ENCODE data around the gene ZNRF2. TPM values are rescaled to one million over a fixed set of nuclear protein-coding genes. Genes with fewer than 3 reads are reported as not detected.

Gene ZNRF2
- total and polyA plus RNA-seq, 9 donors, result 7.2 to 12.1 (median 9.6) TPM

GRCh38 chr7:30247541-30248401, 36.6 kb upstream of the ZNRF2 start:
- DNase-seq, result no peak
- Histone ChIP-seq H3K9me3 (replicated peaks; ENCODE audit: control insufficient read depth, low read depth, low read length) (no peaks in the 10 kb centered on the region), H3K27me3 (ENCODE audit: control insufficient read depth, insufficient read depth, low read length) (no peaks in the 10 kb centered on the region), H3K27ac (ENCODE audit: low read length) (no peak overlapping the region), H3K4me3 (ENCODE audit: low read length) (no peak overlapping the region), H3K4me1 (ENCODE audit: control insufficient read depth, insufficient read depth, low read length) (peaks cover 2% of the 10 kb centered on the region), H3K36me3 (ENCODE audit: control insufficient read depth, insufficient read depth, low read length) (no peaks in the 10 kb centered on the region)
- 27% methylated on average over 2 of the region's 6 CpGs for WGBS (ENCODE audit: insufficient coverage)

- H3K9me3 ChIP-seq (replicated peaks; ENCODE audit: control insufficient read depth, low read depth, low read length), result no peaks in the 10 kb centered on the region
- H3K27ac ChIP-seq (ENCODE audit: low read length), result no peak overlapping the region
- H3K36me3 ChIP-seq (ENCODE audit: control insufficient read depth, insufficient read depth, low read length), result no peaks in the 10 kb centered on the region
- WGBS (ENCODE audit: insufficient coverage), result 69% methylated on average over 2 of the region's 2 CpGs
- DNase-seq, result no peak
- peaks cover 18% of the 10 kb centered on the region for H3K4me1 ChIP-seq (ENCODE audit: control insufficient read depth, insufficient read depth, low read length)
- no peak overlapping the region for H3K4me3 ChIP-seq (ENCODE audit: low read length)
- H3K27me3 ChIP-seq (ENCODE audit: control insufficient read depth, insufficient read depth, low read length), result no peaks in the 10 kb centered on the region
These were observed 35.1 kb upstream of the ZNRF2 start for GRCh38 chr7:30249316-30249715.

DNA sequence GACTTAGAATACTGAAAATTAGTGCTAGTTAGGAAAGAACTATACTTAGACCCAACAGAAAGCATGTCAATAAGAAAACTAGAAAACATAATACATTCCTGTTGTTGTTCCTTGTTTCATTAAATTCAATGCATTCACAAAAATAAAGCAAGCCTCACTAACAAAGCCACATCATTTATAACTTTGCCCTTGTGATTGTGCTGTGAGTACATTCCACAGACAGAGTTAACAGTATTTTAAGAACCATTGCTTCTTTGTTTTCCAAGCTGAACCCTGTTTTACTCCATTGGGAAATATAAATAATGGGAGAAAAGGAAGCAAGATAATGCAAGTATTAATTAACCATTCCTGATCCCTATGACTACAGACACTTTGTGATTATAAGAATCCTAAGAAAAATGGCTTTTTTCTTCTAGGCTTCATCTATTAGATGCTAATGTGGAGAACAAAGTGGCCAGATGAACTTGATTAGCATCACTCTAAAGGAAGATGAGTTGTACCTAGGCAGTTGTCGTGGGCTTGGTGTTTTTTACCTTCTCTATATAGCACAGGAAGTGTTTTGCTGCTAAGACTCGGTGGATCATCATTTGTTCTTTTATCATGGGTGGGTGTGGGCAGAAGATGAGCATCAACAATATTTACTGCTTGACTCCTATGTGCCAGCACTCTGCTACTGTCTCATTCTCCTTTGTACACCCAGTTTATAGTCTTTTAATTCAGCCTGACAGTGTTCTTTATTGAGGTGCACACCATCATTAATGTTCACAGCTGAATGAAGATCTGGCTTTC, 34.2 kb upstream of the ZNRF2 start:
- H3K4me1 ChIP-seq (ENCODE audit: control insufficient read depth, insufficient read depth, low read length), result peaks cover 20% of the 10 kb centered on the region
- no CpG with 5 or more reads among the region's 2 CpGs for WGBS (ENCODE audit: insufficient coverage)
- H3K4me3 ChIP-seq (ENCODE audit: low read length), result no peak overlapping the region
- no peak overlapping the region for H3K27ac ChIP-seq (ENCODE audit: low read length)
- no peak for DNase-seq
- H3K36me3 ChIP-seq (ENCODE audit: control insufficient read depth, insufficient read depth, low read length), result no peaks in the 10 kb centered on the region
- H3K27me3 ChIP-seq (ENCODE audit: control insufficient read depth, insufficient read depth, low read length), result no peaks in the 10 kb centered on the region
- no peaks in the 10 kb centered on the region for H3K9me3 ChIP-seq (replicated peaks; ENCODE audit: control insufficient read depth, low read depth, low read length)

- Histone ChIP-seq H3K9me3 (replicated peaks; ENCODE audit: control insufficient read depth, low read depth, low read length) (no peaks in the 10 kb centered on the region), H3K27ac (ENCODE audit: low read length) (no peak overlapping the region), H3K4me3 (ENCODE audit: low read length) (no peak overlapping the region), H3K27me3 (ENCODE audit: control insufficient read depth, insufficient read depth, low read length) (no peaks in the 10 kb centered on the region), H3K4me1 (ENCODE audit: control insufficient read depth, insufficient read depth, low read length) (peaks cover 20% of the 10 kb centered on the region), H3K36me3 (ENCODE audit: control insufficient read depth, insufficient read depth, low read length) (no peaks in the 10 kb centered on the region)
- 50% methylated on average over 2 of the region's 7 CpGs for WGBS (ENCODE audit: insufficient coverage)
- peak; percentile 45 for DNase-seq
These were observed 32.6 kb upstream of the ZNRF2 start for GRCh38 chr7:30251708-30252329.

DNA sequence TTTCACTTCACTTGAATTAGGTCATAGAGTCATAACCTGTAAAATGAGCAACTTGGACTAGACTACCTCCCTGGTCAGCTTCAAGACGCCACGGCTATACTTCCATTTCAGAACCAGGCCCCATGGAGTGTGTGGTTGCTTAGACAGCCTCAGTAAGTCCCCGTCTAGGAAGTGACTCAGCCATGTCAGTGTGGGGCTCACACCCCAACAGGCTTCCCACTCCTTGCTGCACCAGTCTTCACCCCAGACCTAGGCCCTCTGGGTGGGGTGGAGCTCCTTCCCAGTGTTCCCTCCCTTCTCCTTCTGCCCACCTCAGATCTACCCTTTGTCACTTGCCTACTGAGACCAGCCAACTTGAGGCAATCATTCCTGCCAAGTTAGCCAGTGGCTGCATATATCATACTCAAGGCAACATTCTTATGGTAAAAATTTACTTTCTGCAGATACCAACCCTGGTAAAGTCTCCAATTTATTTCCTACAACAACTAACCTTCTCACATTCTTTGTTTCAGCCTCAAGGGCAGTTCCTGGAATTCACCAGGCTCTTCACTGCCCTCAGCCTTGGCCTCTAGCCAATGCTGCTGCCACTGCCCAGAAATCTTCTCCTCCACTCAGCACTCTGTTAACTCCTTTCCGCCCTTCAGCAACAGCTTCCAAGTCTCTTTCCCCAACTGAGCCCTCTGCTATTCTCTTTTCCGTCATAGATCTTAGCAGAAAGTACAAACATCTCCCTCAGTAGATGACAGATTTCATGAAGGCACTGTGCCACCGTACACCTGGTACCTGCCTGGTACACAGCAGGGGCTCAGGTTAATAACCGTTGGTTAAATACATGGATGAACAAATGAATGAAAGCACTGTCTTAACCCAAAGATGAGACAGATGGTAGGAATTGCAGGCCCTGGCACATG, 31.3 kb upstream of the ZNRF2 start:
- Histone ChIP-seq H3K27ac (ENCODE audit: low read length) (peak overlapping the region; percentile 13), H3K4me1 (ENCODE audit: control insufficient read depth, insufficient read depth, low read length) (peaks cover 20% of the 10 kb centered on the region), H3K27me3 (ENCODE audit: control insufficient read depth, insufficient read depth, low read length) (no peaks in the 10 kb centered on the region), H3K9me3 (replicated peaks; ENCODE audit: control insufficient read depth, low read depth, low read length) (no peaks in the 10 kb centered on the region), H3K4me3 (ENCODE audit: low read length) (no peak overlapping the region), H3K36me3 (ENCODE audit: control insufficient read depth, insufficient read depth, low read length) (no peaks in the 10 kb centered on the region)
- 58% methylated on average over 2 of the region's 7 CpGs for WGBS (ENCODE audit: insufficient coverage)
- peak; percentile 72 for DNase-seq

GRCh38 chr7:30253796-30254165, 30.6 kb upstream of the ZNRF2 start:
- H3K27ac ChIP-seq (ENCODE audit: low read length), result no peak overlapping the region
- H3K4me1 ChIP-seq (ENCODE audit: control insufficient read depth, insufficient read depth, low read length), result peaks cover 20% of the 10 kb centered on the region
- 67% methylated on average over 2 of the region's 3 CpGs for WGBS (ENCODE audit: insufficient coverage)

DNA sequence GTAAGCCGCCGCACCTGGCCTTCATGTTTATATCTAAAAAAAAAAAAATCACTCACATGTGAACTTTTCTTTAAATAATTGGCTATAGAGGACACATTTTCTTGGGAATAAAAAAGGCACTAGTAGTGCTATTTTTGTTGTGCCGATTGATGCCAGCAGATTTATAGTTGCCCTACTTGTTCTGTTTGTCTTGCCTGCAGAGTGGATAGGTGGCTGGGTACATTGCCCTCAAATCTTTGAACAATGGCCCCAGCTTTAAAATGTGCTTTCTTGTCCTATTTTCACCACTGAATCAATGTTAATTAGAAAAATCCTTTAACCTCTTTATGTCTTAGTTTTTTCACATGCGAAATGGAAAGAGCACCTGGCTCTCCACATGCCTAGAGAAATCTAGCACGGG, 30.1 kb upstream of the ZNRF2 start:
- H3K27ac ChIP-seq (ENCODE audit: low read length), result no peak overlapping the region
- H3K4me1 ChIP-seq (ENCODE audit: control insufficient read depth, insufficient read depth, low read length), result peaks cover 20% of the 10 kb centered on the region
- no peak for DNase-seq
- 40% methylated on average over 1 of the region's 5 CpGs for WGBS (ENCODE audit: insufficient coverage)
- no peaks in the 10 kb centered on the region for H3K27me3 ChIP-seq (ENCODE audit: control insufficient read depth, insufficient read depth, low read length)
- no peaks in the 10 kb centered on the region for H3K9me3 ChIP-seq (replicated peaks; ENCODE audit: control insufficient read depth, low read depth, low read length)
- H3K4me3 ChIP-seq (ENCODE audit: low read length), result no peak overlapping the region
- H3K36me3 ChIP-seq (ENCODE audit: control insufficient read depth, insufficient read depth, low read length), result no peaks in the 10 kb centered on the region

More at GRCh38 chr7:30253796-30254165, 30.6 kb upstream of the ZNRF2 start:
- H3K36me3 ChIP-seq (ENCODE audit: control insufficient read depth, insufficient read depth, low read length), result no peaks in the 10 kb centered on the region
- DNase-seq, result no peak
- H3K4me3 ChIP-seq (ENCODE audit: low read length), result no peak overlapping the region
- no peaks in the 10 kb centered on the region for H3K9me3 ChIP-seq (replicated peaks; ENCODE audit: control insufficient read depth, low read depth, low read length)
- no peaks in the 10 kb centered on the region for H3K27me3 ChIP-seq (ENCODE audit: control insufficient read depth, insufficient read depth, low read length)

DNA sequence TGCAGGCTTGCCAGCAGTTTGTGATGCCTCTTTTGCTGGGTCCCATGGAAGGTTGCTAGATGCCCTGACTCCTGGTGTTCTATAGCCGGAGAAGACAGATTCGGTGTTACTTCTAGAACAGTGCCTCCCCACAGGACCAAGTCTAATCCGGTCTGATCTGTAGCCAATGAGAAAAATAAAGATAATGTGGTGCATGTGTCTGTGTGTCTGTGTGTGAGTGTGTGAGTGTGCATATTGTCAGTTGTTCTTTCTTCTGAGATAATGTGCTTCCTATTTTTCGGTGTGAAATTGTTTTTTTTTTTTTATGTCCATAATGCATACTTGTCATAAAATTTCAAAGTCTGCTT, 29.7 kb upstream of the ZNRF2 start:
- Histone ChIP-seq H3K4me3 (ENCODE audit: low read length) (no peak overlapping the region), H3K4me1 (ENCODE audit: control insufficient read depth, insufficient read depth, low read length) (peaks cover 20% of the 10 kb centered on the region), H3K27me3 (ENCODE audit: control insufficient read depth, insufficient read depth, low read length) (no peaks in the 10 kb centered on the region), H3K36me3 (ENCODE audit: control insufficient read depth, insufficient read depth, low read length) (no peaks in the 10 kb centered on the region), H3K9me3 (replicated peaks; ENCODE audit: control insufficient read depth, low read depth, low read length) (no peaks in the 10 kb centered on the region), H3K27ac (ENCODE audit: low read length) (no peak overlapping the region)
- DNase-seq, result no peak
- WGBS (ENCODE audit: insufficient coverage), result 60% methylated on average over 1 of the region's 4 CpGs

DNA sequence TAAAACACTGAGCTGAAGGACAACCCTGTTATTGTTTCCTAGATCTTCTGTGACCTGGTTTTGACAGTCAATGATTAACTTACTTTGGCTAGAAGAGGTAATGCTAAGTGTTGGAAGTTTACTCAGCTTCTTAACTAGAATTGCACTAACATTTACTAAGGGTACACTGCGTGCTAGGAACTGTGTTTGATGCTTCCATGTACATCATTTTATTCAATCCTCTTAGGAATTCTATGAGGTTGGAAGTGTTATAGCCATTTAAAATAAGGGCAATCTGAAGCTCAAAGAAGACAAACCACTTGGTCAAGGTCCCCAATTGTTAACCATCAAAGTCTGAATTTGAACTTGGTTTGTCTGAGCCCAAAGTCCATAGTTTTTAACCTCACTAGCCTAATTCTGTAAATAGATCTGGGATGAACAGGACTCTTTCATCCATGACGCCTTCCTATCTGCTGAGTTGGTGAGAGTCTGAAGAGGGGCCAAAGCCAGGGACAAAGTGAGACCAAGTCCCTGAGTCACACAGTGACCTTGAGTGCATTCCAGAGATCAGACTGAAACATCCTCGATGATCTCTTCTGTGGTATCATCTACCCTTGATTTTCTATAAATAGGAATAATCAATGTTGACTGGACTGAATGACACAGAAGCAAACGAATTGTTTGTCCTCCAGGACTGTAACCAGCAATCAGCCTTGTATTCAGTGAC, 29.2 kb upstream of the ZNRF2 start:
- H3K27ac ChIP-seq (ENCODE audit: low read length), result no peak overlapping the region
- H3K9me3 ChIP-seq (replicated peaks; ENCODE audit: control insufficient read depth, low read depth, low read length), result no peaks in the 10 kb centered on the region
- WGBS (ENCODE audit: insufficient coverage), result no CpG with 5 or more reads among the region's 4 CpGs
- H3K4me1 ChIP-seq (ENCODE audit: control insufficient read depth, insufficient read depth, low read length), result peaks cover 20% of the 10 kb centered on the region
- no peak overlapping the region for H3K4me3 ChIP-seq (ENCODE audit: low read length)
- H3K36me3 ChIP-seq (ENCODE audit: control insufficient read depth, insufficient read depth, low read length), result no peaks in the 10 kb centered on the region
- H3K27me3 ChIP-seq (ENCODE audit: control insufficient read depth, insufficient read depth, low read length), result no peaks in the 10 kb centered on the region
- no peak for DNase-seq
